Left forelimb (tissue), 1 donor: ENCODE data around the gene COL27A1.
"Not testable (repeated sequence)": the region's sequence is repeated elsewhere in the genome, so short reads cannot be mapped to it uniquely, and the experiment has no call there.

ENCODE experiments used
- DNase-seq: peaks from one replicate; pipeline ENCODE4 v3.0.0-alpha.2; 2018; ENCODE audit warnings: low spot score

Gene COL27A1

GRCh38 chr9:114304416-114305188, 149.3 kb downstream of the COL27A1 start:
- no peak for DNase-seq

GRCh38 chr9:114307899-114308267, 152.5 kb downstream of the COL27A1 start:
- no peak for DNase-seq

GRCh38 chr9:114308361-114308950, 153.1 kb downstream of the COL27A1 start:
- peak; percentile 61 for DNase-seq

GRCh38 chr9:114309096-114309495, 153.8 kb downstream of the COL27A1 start:
- no peak for DNase-seq

GRCh38 chr9:114310471-114311450, 155.4 kb downstream of the COL27A1 start:
- no peak for DNase-seq

- no peak for DNase-seq
These were observed 156.5 kb downstream of the COL27A1 start for GRCh38 chr9:114311571-114312512.

GRCh38 chr9:114312513-114312875, 157.2 kb downstream of the COL27A1 start:
- DNase-seq = no peak

- no peak for DNase-seq
These were observed 157.8 kb downstream of the COL27A1 start for GRCh38 chr9:114313186-114313585.

- DNase-seq = no peak
These were observed 159.0 kb downstream of the COL27A1 start for GRCh38 chr9:114314256-114314867.

- DNase-seq = no peak
These were observed 159.8 kb downstream of the COL27A1 start for GRCh38 chr9:114314881-114315722.

- DNase-seq = no peak
These were observed 160.5 kb downstream of the COL27A1 start for GRCh38 chr9:114315723-114316363.

- DNase-seq = no peak
These were observed 161.4 kb downstream of the COL27A1 start for GRCh38 chr9:114316605-114317230.

- DNase-seq = no peak
These were observed 162.5 kb downstream of the COL27A1 start for GRCh38 chr9:114317665-114318357.

GRCh38 chr9:114318416-114318815, 163.1 kb downstream of the COL27A1 start:
- DNase-seq = no peak

- no peak for DNase-seq
These were observed 163.8 kb downstream of the COL27A1 start for GRCh38 chr9:114319147-114319546.

GRCh38 chr9:114320710-114321109, 165.4 kb downstream of the COL27A1 start:
- peak; percentile 8 for DNase-seq

GRCh38 chr9:114321759-114322158, 166.4 kb downstream of the COL27A1 start:
- DNase-seq = no peak

- not testable (repeated sequence) for DNase-seq
These were observed 167.0 kb downstream of the COL27A1 start for GRCh38 chr9:114322160-114322818.
